Lower lobe of right lung (tissue), 2 donors: ENCODE measurements around the gene SRSF1. TPM values are rescaled to one million over a fixed set of nuclear protein-coding genes. Genes with fewer than 3 reads are reported as not detected.

Source experiments
- ATAC-seq, 2 donors: fragments of 200-7000 bp; cut with Tn5 transposase; one replicate each; pipeline ENCODE4 v1.9.1; 2020 to 2022; ENCODE audit warnings: mild to moderate bottlenecking in 2 of 2, moderate library complexity in 2 of 2
- DNase-seq: peaks from one replicate; pipeline ENCODE4 v3.0.0-alpha.2; 2020
- H3K27ac ChIP-seq: fragments of 200-600 bp; one replicate; pipeline ENCODE4 v1.8.0; 2022
- H3K27me3 ChIP-seq: fragments of 200-600 bp; one replicate; pipeline ENCODE4 v1.8.0; 2022; ENCODE audit warnings: low read depth
- H3K36me3 ChIP-seq: fragments of 200-600 bp; one replicate; pipeline ENCODE4 v1.8.0; 2022; ENCODE audit warnings: mild to moderate bottlenecking
- H3K4me1 ChIP-seq: fragments of 200-600 bp; one replicate; pipeline ENCODE4 v1.8.0; 2022
- H3K4me3 ChIP-seq: fragments of 200-600 bp; one replicate; pipeline ENCODE4 v1.8.0; 2022; ENCODE audit warnings: mild to moderate bottlenecking
- H3K9me3 ChIP-seq: fragments of 200-600 bp; one replicate; pipeline ENCODE4 v1.8.0; 2022
- intact Hi-C: fragments of 100-400 bp; cut with DNase I; formaldehyde crosslinking; loops from one replicate; pipeline ENCODE4 v1.11.0; 2022
- long read RNA-seq: library from polyadenylated mRNA; unstranded; transcript quantifications from one replicate; pipeline ENCODE4 v2.0.0, GENCODE V29; 2021
- total RNA-seq: library from RNA; stranded (reverse); fragmentation: NEBNext Ultra II Directional; extraction: Animal tissue kit (Norgen Biotek cat#: 25700); gene quantifications from one replicate; pipeline ENCODE4 v1.2.1, GENCODE V29; 2021
- TF ChIP-seq, protein P1 (sequence below): fragments of 200-600 bp; IDR thresholded peaks from one replicate; pipeline ENCODE4 v1.8.0; 2022; ENCODE audit warnings: antibody characterized with exemption, mild to moderate bottlenecking
- donor health status: DM: no; HTN: yes; CAD: no; lungs with severe emphysema.

Gene SRSF1, protein sequence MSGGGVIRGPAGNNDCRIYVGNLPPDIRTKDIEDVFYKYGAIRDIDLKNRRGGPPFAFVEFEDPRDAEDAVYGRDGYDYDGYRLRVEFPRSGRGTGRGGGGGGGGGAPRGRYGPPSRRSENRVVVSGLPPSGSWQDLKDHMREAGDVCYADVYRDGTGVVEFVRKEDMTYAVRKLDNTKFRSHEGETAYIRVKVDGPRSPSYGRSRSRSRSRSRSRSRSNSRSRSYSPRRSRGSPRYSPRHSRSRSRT
- 159 TPM for total RNA-seq
- long read RNA-seq, transcript SRSF1-201 (4 exons, 1,513 nt) = major isoform, 49 of 64 reads
- long read RNA-seq, transcript SRSF1-204 (4 exons, 1,720 nt) = minor isoform, 6 of 64 reads
- long read RNA-seq, partial matches to known transcripts = 5 of 64 reads
- long read RNA-seq, other reads (novel, unspliced or antisense) = 3 of 64 reads

DNA sequence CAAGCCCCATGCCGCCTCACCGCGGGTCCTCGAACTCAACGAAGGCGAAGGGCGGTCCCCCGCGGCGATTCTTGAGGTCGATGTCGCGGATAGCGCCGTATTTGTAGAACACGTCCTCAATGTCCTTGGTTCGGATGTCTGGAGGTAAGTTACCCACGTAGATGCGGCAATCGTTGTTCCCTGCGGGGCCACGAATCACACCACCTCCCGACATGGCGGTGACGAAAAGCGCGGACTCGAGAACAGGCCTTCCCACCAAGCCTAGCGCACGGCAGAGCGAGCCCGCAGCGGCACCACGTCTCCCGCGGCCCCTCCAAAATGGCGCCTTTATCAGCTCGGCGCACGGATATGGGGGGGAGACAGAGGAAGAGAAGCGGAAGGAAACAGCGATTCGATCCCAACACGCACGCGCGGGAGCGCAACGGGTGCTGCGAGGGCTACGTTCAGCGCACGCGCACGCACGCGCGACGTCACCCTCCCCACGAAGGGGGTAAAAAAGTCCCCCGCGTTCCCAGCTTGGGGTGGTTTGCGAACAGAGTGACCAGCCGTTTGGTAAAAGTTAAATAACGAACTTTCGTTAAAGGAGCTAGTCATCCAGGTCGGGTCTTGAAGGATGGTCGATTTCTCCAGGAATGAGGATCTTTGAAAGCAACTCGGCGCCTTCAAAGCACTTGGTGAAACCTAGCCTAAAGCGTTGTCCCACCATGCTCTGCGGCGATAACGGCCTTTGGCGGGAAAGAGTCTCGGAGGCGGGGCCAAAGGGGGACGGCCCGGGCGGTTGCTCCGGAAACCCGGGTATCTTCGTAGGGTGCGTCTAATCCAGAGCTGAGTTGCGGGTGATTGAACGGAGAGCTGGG lies at the start of gene SRSF1:
TSS of gene SRSF1 (minus strand) at position 323 of the 857 bp plus-strand sequence. CDS start at position 214, 109 bp downstream.
- Histone ChIP-seq H3K4me1 (peaks cover 49% of the 10 kb centered on the region), H3K4me3 (peak within 1 kb of the TSS; percentile 99), H3K27ac (peak within 1 kb of the TSS; percentile 97), H3K27me3 (no peaks in the 10 kb centered on the region), H3K36me3 (peaks cover 40% of the 10 kb centered on the region), H3K9me3 (no peaks in the 10 kb centered on the region)
- intact Hi-C loops = no loop called here
- TF ChIP-seq, protein P1, sequence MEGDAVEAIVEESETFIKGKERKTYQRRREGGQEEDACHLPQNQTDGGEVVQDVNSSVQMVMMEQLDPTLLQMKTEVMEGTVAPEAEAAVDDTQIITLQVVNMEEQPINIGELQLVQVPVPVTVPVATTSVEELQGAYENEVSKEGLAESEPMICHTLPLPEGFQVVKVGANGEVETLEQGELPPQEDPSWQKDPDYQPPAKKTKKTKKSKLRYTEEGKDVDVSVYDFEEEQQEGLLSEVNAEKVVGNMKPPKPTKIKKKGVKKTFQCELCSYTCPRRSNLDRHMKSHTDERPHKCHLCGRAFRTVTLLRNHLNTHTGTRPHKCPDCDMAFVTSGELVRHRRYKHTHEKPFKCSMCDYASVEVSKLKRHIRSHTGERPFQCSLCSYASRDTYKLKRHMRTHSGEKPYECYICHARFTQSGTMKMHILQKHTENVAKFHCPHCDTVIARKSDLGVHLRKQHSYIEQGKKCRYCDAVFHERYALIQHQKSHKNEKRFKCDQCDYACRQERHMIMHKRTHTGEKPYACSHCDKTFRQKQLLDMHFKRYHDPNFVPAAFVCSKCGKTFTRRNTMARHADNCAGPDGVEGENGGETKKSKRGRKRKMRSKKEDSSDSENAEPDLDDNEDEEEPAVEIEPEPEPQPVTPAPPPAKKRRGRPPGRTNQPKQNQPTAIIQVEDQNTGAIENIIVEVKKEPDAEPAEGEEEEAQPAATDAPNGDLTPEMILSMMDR = no peak
- DNase-seq = peak; percentile 98
- ATAC-seq = peak; percentile 98 to 99

DNA sequence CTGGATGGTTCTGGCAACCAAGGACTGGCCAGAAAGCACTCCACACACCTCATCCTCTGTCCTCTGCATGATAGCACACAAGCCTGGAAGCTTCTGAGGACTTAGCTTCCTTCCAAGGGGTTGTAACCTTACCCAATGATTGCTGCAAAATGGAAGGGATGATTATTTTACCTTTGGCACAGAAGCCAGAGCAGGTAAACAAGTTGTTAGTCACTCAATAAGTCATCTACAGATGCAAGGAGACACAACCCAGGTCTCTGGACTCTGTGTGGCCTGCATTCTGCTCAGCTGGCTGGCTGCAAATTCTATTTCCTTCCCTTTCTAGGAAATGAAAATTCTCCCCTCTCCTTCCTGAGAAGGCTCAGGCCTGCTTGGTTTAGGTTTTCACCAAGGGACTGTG lies 49.4 kb upstream of the SRSF1 start:
- ATAC-seq (no peak), DNase-seq (no peak)
- intact Hi-C loops = no loop called here
- Histone ChIP-seq H3K27ac (no peak overlapping the region), H3K4me3 (no peak overlapping the region), H3K36me3 (no peaks in the 10 kb centered on the region), H3K4me1 (peaks cover 8% of the 10 kb centered on the region), H3K9me3 (no peaks in the 10 kb centered on the region), H3K27me3 (no peaks in the 10 kb centered on the region)
- TF ChIP-seq, protein P1 = no peak

DNA sequence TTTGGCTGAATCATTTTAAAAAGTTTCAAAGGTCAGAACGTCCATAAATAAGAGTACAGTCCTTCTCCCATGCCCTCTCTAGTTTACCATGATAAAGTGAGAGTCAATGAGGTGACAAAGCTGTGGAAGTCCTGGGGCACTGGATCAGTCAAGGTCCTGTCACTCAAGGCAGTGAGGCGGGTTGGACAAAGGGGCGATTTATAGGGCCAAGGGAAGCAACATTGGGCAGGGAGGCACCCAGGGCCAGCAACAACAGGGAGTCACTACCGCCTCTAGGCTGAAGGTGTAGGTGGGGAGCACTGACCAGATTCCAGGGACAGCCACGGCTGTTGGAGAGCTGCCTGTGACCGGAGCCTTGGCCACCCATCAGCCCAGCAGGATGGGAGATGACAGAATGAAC lies 47.6 kb upstream of the SRSF1 start:
- intact Hi-C loops = no loop called here
- Histone ChIP-seq H3K9me3 (no peaks in the 10 kb centered on the region), H3K4me3 (no peak overlapping the region), H3K27ac (no peak overlapping the region), H3K36me3 (no peaks in the 10 kb centered on the region), H3K27me3 (no peaks in the 10 kb centered on the region), H3K4me1 (no peaks in the 10 kb centered on the region)
- ATAC-seq (no peak), DNase-seq (no peak)
- TF ChIP-seq, protein P1 = no peak

DNA sequence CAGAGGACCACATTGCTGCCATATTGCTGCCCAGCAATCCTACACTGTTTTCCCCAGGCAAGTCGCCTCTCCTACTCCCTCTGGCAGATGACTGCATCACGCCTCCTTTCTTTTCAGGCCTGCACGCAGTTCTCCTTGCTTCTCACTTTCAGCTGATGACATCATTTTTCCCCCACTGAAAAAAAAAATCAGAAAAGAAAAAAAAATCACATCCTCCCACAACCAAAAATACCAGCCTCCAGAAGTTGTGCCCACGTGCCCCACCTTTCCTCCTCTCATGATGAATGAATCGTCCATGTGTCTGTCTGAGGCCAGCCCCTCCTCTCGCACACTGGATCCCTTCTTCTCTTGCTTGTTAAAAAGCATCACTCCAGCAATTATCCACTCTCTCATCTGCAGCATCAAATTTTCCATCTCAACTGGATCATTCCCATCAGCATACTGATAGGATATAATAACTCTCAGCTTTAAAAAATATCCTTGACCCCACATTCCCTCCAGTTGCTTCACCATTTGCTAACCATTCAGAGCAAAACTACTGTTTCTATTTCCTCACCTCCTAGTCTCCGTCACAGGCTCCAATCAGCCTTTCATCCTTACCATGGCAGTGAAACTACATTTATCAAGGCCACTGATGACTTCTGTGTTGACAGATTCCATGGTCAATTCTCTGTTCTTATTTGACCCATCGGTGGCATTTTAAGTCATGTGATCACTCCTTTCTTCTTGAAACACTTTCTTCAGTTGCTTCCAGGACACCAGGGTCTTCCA lies 46.1 kb upstream of the SRSF1 start:
- Histone ChIP-seq H3K4me1 (no peaks in the 10 kb centered on the region), H3K27ac (no peak overlapping the region), H3K27me3 (no peaks in the 10 kb centered on the region), H3K9me3 (no peaks in the 10 kb centered on the region), H3K36me3 (no peaks in the 10 kb centered on the region), H3K4me3 (no peak overlapping the region)
- TF ChIP-seq, protein P1 = no peak
- ATAC-seq = no peak
- intact Hi-C loops = no loop called here
- no peak for DNase-seq

DNA sequence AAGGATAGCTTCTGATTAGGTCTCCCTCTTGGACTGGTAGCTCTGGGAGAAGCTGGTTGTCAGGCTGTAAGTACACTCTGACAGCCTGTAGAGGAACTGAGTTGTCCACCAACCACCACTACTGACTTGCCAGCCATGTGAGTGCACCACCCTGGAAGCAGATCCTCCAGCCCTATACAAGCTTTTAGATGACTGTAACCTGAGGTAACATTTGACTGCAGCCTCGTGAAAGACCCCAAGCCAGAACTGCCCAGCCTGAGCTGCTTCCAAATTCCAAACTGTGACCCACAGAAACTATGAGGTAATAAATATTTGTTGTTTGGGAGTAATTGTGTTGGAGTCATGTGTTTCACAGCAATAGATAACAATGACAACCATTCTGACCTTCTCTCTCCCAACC lies 45.4 kb upstream of the SRSF1 start:
- Histone ChIP-seq H3K27me3 (no peaks in the 10 kb centered on the region), H3K9me3 (no peaks in the 10 kb centered on the region), H3K4me1 (no peaks in the 10 kb centered on the region), H3K27ac (no peak overlapping the region), H3K4me3 (no peak overlapping the region), H3K36me3 (no peaks in the 10 kb centered on the region)
- intact Hi-C loops = no loop called here
- ATAC-seq (no peak), DNase-seq (no peak)
- TF ChIP-seq, protein P1 = no peak
